HG03039 (cell line): ENCODE measurements around the gene LRRC52.

Experiments
- ATAC-seq: cut with Tn5 transposase; IDR thresholded peaks from one replicate; pipeline ENCODE4 v1.9.1; 2021; ENCODE audit warnings: mild to moderate bottlenecking, moderate library complexity; ENCODE audit not compliant: unreplicated experiment

Gene LRRC52

GRCh38 chr1:165543532-165544438, at the start of gene LRRC52:
Gene LRRC52 (plus strand): TSS chr1:165544000. CDS start chr1:165544297, 297 bp downstream.
- no peak for ATAC-seq

- ATAC-seq, result no peak
Observed at GRCh38 chr1:165494949-165495857, 48.6 kb upstream of the LRRC52 start.

GRCh38 chr1:165495858-165496205, 48.0 kb upstream of the LRRC52 start:
- no peak for ATAC-seq

GRCh38 chr1:165496501-165496900, 47.3 kb upstream of the LRRC52 start:
- no peak for ATAC-seq

GRCh38 chr1:165497069-165498013, 46.5 kb upstream of the LRRC52 start:
- no peak for ATAC-seq

GRCh38 chr1:165501330-165501969, 42.4 kb upstream of the LRRC52 start:
- no peak for ATAC-seq

- ATAC-seq, result no peak
Observed at GRCh38 chr1:165501970-165502348, 41.8 kb upstream of the LRRC52 start.

- ATAC-seq, result no peak
Observed at GRCh38 chr1:165507570-165507969, 36.2 kb upstream of the LRRC52 start.

- ATAC-seq, result no peak
Observed at GRCh38 chr1:165508291-165508690, 35.5 kb upstream of the LRRC52 start.

GRCh38 chr1:165512816-165513215, 31.0 kb upstream of the LRRC52 start:
- ATAC-seq, result no peak

- ATAC-seq, result no peak
Observed at GRCh38 chr1:165516469-165516868, 27.3 kb upstream of the LRRC52 start.

- ATAC-seq, result no peak
Observed at GRCh38 chr1:165520646-165521045, 23.2 kb upstream of the LRRC52 start.

GRCh38 chr1:165524639-165525285, 19.0 kb upstream of the LRRC52 start:
- ATAC-seq, result no peak

GRCh38 chr1:165525708-165526107, 18.1 kb upstream of the LRRC52 start:
- no peak for ATAC-seq

GRCh38 chr1:165527251-165528007, 16.4 kb upstream of the LRRC52 start:
- no peak for ATAC-seq

GRCh38 chr1:165531021-165531420, 12.8 kb upstream of the LRRC52 start:
- ATAC-seq, result no peak

- ATAC-seq, result no peak
Observed at GRCh38 chr1:165532053-165532452, 11.7 kb upstream of the LRRC52 start.

- no peak for ATAC-seq
Observed at GRCh38 chr1:165533254-165533653, 10.5 kb upstream of the LRRC52 start.

- ATAC-seq, result no peak
Observed at GRCh38 chr1:165536016-165536415, 7.8 kb upstream of the LRRC52 start.
